ENCODE measurements around the gene SPIRE1.
"Not testable (repeated sequence)": the region's sequence is repeated elsewhere in the genome, so short reads cannot be mapped to it uniquely, and the experiment has no call there.

Gene SPIRE1

DNA sequence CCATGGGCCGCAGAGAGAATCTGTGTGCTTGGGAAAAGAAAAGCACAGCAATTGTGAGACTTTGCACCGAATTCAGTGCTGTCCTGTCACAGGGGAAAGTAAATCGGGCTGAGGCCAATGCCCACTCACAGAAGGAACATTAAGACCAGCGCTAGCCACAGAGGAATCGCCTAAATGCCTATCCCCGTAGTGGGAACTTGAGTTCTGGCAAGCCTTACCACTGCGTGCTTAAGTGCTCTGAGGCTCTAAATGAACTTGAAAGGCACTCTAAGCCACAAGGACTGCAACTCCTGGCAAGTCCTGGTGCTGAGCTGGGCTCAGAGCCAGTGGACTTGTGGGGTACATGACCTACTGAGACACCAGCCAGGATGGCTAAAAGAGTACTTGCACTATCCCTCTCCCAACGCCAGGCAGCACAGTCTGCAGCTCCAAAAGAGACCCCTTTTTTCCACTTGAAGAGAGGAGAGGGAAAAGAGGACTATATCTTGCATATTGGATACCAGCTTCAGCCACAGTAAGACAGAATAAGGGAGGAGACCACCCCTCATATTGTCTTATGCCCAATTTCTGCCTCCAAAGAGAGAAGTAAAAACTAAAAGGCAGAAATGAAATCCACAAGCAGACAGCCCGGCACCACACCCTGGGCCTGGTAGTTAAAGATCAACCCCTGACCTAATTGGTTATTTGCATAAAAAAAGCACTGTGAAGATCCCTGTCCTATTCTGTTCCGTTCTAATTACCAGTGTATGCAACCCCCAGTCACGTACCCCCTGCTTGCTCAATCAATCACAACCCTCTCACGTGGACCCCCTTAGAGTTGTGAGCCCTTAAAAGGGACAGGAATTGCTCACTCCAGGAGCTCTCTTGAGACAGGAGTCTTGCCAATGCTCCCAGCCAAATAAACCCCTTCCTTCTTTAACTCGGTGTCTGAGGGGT lies 105.7 kb downstream of the SPIRE1 start:
- not testable (repeated sequence) for FAIRE-seq

DNA sequence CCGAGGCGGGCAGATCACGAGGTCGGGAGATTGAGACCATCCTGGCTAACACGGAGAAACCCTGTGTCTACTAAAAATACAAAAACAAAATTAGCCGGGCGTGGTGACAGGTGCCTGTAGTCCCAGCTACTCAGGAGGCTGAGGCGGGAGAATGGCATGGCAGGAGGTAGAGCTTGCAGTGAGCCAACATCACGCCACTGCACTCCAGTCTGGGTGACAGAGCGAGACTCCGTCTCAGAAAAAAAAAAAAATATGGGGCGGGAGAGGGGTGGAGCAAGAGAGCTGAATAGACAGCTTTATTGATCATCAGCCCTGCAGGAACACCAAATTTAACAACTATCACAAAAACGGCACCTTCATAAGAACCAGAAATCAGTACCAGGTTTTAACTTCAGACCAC lies 106.4 kb downstream of the SPIRE1 start:
- not testable (repeated sequence) for FAIRE-seq

DNA sequence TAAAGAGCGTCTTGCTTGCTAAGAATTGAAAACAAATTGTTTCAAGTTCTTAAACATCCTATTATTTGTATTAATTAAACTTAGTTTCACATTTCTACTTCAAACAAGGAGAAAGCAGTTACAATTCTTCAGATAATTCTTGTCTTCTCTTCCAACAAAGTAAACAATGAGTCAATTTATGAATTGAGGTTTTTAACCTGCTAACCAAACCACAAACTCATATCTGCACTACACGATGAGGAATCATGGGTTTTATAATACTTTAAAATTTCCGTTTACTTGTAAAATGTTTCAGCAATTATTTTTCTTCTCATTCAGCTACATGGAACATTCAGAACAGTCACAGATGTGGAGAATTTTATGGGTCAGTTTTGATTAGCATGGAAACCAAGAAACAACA lies 114.2 kb downstream of the SPIRE1 start:
- no peak for FAIRE-seq

- no peak for FAIRE-seq
These were observed 117.2 kb downstream of the SPIRE1 start for GRCh38 chr18:12540751-12541150.

GRCh38 chr18:12539158-12539557 lies 118.7 kb downstream of the SPIRE1 start:
- FAIRE-seq = not testable (repeated sequence)

DNA sequence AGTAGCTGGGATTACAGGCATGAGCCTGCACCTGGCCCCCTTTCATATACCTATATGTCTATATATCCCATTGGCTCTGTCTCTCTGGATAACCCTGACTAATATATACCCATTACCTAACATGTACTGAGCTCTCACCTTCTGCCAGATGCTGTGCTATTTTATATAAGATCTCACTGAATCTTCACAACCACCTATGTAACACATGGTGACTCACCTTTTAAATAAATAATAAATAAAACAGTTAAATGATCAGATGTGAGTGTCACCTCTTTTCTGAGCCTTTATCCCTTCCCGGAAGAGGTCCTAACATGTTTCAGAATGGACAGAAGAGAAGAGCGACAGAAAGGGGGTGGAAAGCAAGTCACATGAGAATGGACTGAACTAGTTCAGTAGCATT lies 123.1 kb downstream of the SPIRE1 start:
- no peak for FAIRE-seq

DNA sequence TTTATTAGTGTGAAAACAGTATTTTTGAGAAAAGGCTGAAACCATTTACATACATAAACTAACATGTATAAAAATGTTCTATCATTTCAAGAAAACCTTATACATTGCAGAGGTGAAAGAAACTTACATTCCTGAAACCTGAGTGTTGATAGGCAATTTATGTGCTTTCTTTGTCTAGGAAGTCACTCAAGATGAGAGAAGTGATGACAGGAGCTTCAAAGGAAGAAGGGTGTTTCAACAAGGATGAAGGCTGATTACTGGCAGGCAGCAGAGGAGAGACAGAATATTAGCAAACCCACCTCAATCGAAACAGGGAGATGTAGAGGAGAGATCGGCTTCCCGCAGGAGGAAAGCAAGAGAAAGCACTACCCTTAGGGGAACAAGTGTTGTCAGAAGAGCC lies 125.2 kb downstream of the SPIRE1 start:
- FAIRE-seq = no peak

GRCh38 chr18:12531749-12532148 lies 126.2 kb downstream of the SPIRE1 start:
- no peak for FAIRE-seq

DNA sequence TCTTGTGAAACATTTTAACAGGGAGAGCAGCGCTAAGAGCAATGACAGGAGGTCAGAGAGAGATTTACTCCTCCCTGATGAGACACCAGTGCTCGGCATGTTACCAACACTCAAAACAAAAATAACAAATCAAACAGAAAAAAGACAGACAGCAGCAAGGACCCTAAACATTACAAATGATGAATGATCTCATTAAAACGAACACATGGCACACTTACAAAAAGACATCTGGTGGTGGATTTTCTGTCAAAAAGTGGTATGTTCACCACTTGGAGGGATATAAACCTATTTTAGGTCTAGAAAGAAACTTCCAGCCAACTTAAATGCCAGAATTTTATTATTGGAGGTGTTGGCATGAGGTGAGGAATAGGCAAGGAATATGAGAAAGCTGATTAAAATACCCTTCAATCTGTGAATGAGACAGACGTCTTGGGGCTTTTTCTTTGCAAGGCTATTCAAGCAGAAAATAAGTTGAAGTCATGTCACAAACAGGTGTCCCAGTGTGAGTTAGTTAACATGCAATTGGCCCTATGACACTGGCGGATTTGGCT lies 137.4 kb downstream of the SPIRE1 start:
- no peak for FAIRE-seq

- FAIRE-seq = no peak
These were observed 138.9 kb downstream of the SPIRE1 start for GRCh38 chr18:12518832-12519531.

DNA sequence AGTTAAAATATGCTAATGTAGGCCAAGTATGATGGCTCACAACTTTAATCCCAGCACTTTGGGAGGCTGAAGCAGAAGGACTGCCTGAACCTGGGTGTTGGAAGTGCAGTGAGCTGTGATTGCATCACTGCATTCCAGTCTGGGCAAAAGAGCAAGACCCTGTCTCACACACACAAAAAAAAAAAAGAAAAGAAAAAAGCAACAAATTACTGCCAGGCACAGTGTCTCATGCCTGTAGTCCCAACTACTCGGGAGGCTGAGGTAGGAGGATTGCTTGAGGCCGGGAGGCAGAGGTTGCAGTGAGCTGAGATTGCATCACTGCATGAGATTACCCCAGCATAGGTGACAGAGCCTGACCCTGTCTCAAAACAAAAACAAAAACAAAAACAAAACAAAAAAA lies 139.6 kb downstream of the SPIRE1 start:
- no peak for FAIRE-seq

DNA sequence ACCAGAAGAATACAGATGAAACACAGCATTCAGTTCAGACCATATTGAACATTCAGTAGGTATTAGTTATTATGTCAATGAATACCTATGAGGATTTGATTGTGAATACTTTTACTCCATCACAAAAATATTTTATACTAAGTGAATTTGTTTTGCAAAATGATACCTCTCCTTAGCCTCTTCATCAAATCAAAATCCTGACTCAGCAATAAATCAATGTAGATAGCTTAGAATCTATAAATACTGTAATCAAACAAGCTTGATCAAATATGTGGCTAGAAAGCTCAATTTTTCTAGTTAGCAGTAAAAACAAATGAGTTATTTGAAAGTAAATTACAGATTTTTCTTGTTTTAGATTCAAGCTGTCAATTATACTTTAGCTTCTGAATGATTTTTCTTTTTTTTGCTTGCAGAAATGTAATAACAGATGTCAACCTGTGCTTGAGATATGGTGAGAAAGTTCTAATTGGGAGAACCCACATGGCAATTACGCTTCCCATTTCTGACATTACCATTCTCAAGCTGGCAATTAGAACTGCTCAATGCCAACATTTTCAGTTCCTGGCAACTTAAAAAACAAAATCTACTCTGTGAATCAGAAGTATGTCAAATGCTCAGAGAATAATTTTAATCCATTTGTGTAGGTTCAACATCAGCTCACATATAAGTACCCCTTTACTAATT lies 140.6 kb downstream of the SPIRE1 start:
- FAIRE-seq = peak; percentile 31

- FAIRE-seq = no peak
These were observed 141.8 kb downstream of the SPIRE1 start for GRCh38 chr18:12516049-12516630.

GRCh38 chr18:12515550-12515949 lies 142.4 kb downstream of the SPIRE1 start:
- FAIRE-seq = no peak

- FAIRE-seq = no peak
These were observed 150.9 kb downstream of the SPIRE1 start for GRCh38 chr18:12507007-12507406.

- FAIRE-seq = no peak
These were observed 156.9 kb downstream of the SPIRE1 start for GRCh38 chr18:12500986-12501385.

GRCh38 chr18:12497839-12498238 lies 160.1 kb downstream of the SPIRE1 start:
- no peak for FAIRE-seq

DNA sequence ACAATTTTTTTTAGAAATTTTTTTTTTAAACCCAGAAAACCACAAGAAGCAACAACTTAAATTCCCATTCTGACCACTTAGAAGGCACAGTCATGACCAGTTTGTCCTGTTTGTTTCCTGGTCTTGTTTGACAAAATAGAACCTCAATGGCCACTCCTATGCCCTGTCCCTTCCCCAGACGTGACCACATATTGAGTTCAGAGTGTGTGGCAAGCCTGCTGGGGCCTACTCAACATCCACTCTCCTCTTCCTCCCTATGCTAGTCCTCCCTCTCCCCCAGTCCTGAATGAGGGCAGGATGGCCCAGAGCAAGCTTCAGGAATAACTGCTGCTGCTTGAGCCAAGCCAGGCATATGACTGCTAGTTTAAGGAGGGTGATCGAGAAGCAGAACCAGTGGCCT lies 160.6 kb downstream of the SPIRE1 start:
- FAIRE-seq = no peak

DNA sequence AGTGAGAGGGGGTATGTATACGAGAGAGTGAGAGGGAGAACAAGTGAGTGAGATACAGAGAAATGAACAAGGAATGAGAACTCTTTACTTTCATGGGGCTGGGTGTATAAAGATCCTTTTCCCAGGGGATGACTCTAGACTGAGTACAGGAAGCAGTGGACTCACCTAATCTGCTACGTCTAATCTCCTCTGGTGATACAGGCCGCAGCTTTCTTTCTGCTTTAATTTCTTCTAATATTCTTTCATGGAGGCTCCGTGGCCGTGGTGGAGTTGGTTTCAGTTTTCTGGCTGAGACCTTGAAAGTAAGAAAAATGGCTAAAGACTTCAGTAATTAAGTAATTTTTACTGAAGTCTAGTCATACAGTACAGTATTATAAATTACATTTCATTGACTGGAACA lies 165.0 kb downstream of the SPIRE1 start:
- no peak for FAIRE-seq

- no peak for FAIRE-seq
These were observed 166.1 kb downstream of the SPIRE1 start for GRCh38 chr18:12491611-12492435.

DNA sequence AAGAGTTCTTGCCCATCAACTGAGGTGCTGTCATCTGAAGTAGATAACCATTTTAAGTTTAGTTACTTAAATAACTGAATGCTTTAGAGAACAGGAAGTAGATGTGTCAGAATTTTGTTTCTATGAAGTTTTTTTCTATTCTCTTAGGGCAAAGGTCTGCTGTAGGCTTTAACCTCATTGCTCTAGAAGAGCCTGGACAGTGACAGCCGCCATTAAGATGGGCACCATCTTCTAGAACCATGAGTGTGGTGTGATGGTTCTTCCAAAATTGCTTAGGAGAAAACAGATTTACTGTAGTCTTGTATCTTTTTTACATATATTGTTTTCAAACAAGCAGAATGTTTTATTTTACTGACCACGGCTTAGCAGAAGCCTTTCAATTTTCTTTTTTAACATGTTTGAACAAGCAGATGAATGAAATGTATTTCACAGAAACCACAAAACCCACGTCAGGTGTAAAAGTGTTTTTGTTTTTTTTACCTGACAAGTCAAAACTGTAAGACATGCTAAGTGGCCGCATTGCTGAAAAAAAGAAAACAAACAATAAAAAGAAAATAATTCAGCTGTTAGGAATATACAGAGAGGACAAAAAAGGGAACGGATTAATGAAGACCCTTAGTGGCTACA lies 172.3 kb downstream of the SPIRE1 start:
- no peak for FAIRE-seq

All from G401.6 (cell line).